RPMI8226 (cell line): ENCODE measurements around the gene NUDT19.
"Not testable (repeated sequence)": the region's sequence is repeated elsewhere in the genome, so short reads cannot be mapped to it uniquely, and the experiment has no call there.

Experiments
- DNase-seq: peaks from one replicate; pipeline ENCODE4 v3.0.0-alpha.2; 2015

The NUDT19 gene

DNA sequence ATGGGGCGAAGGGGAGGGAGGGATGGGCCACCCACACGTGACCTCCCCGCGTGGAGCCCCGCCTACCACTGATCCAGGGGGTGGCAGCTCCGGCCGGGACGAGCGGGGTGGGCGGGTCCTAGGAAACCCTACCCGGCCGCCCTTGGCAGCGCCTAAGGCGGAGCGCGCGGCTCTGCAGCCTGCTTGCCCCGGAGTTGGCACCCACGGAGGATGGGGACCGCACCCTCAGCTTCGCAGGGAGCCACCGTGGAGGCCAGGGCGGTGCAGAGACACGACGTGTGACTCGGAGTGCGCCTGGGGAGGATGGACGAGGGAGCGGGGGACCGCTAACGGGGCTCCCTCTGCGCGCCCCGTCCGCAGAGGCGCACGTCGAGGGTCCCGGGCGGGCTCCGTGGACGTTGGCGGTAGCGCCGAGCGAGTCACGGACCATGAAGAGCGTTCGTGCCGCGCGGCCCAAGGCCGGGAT lies 15.9 kb upstream of the NUDT19 start, which contains the start of gene RGS9BP:
Gene RGS9BP (plus strand): TSS at position 129 of the 466 bp plus-strand sequence. CDS start 416 bp downstream, outside the sequence.
- peak; percentile 70 for DNase-seq

DNA sequence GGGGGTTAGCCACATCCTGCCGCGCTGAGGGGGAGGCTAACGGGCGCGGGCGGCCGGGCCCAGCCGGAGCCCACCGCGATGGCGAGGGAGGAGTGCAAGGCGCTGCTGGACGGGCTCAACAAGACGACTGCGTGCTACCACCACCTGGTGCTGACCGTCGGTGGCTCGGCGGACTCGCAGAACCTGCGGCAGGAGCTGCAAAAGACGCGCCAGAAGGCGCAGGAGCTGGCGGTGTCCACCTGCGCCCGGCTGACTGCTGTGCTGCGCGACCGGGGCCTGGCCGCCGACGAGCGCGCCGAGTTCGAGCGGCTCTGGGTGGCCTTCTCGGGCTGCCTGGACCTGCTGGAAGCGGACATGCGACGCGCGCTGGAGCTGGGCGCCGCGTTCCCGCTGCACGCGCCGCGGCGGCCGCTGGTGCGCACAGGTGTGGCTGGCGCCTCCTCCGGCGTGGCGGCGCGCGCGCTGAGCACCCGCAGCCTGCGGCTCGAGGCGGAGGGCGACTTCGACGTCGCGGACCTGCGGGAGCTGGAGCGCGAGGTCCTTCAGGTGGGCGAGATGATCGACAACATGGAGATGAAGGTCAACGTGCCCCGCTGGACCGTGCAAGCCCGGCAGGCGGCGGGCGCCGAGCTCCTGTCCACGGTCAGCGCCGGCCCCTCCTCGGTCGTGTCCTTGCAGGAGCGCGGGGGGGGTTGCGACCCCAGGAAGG lies 15.3 kb upstream of the NUDT19 start:
- DNase-seq: no peak

DNA sequence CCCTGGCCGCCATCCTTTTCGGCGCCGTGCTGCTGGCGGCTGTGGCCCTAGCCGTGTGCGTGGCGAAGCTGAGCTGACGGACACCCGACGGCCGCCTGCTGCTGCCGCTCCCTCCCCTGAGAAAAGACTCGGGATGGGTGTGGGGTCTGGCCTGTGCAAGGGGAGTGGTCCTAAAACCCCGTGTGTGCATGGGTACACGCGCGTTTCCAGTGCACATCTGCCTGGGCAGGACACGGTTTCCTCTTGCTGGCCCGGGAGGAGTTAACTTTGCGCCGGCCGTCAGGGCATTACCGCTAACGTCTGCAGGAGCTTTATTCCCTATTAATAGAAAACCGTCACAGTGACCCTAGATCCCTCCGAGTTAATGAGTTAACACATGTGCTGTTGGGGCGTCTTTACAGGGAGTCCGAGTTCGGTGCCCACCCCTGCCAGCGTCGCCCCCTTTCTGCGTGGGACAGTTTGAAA lies 14.7 kb upstream of the NUDT19 start:
- DNase-seq: no peak

DNA sequence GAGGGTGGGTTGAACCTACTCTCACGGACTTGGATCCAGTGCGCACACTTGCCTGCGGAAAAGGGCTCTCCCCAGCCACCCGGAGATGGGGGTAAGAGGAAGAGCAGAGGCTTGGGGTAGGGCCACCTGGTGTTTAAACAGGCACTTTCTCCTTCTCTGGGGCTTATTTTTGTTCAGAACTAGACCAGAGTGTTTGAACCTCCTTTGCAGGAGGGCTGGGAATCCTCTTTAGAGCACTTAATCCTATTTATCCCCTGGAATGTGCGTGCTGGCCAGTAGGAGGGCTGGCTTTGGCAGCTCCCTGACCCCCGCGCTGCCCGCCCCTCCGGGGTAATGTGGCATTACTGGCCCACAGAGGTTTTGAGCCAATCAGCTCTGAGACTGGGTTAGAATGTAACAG lies 14.0 kb upstream of the NUDT19 start:
- DNase-seq: no peak

DNA sequence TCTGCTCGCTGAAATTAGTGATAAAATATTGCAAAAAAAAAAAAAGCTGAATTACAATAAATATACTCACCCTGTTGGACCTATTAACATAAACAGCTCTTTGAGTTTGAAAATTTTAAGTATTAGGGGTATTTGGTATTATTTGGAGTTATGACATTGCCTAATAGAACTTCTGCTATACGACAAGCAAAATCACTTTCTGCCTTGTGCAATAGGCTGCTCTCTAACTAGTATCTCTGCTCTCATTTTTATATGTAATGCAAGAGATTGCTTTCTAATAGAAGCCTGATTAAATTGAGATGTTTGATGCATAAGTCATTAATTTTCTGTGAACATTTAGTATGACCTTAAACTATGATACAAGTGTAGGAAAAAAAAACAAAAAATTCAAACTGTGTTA lies 10.6 kb upstream of the NUDT19 start:
- no peak for DNase-seq

DNA sequence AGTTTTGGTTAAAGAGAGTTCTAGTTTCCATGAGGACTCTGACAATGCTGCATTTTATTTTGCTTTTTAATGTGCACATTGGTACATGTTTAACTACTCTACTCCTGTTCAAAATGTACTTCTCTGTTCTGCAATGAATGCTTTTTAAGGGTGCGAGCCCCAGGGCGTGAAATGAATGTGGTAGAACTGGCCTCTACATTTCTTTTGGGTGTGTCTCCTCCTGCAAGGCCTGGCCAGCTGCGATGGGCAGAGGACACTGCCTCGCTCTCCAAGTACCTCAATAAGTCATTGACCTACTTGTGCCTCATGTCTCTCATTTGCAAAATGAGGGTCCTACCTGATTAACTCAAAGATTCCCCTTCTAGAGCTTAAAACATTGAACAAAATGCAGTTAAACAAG lies 9.3 kb upstream of the NUDT19 start:
- DNase-seq: no peak

DNA sequence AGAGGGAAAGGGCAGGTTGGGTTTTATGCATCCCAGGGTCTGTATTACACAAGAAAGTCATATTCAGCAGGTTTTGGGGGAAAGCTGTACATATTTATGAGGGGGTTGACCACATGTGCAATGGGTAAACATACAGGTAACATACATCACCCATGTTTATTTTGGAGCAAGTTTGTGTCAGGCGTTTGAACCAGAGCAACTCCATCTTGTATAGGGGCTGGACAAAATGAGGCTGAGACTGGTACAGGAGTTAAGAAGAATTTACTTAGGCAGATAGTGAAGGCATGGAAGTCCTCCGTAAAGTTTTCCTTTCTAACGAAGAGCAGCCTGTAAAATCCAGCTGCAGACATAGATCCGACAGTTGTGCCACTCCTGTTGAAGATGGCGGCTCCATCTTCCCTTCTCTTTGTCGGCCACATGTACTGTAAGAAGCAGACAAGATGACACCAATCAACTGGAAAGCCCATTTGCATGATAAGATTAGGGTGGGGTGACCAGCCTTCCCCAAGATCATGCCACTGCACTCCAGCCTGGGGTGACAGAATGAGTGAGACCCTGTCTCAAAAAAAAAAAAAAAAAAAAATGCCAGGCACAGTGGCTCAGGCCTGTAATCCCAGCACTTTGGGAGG lies 4.7 kb upstream of the NUDT19 start:
- no peak for DNase-seq

DNA sequence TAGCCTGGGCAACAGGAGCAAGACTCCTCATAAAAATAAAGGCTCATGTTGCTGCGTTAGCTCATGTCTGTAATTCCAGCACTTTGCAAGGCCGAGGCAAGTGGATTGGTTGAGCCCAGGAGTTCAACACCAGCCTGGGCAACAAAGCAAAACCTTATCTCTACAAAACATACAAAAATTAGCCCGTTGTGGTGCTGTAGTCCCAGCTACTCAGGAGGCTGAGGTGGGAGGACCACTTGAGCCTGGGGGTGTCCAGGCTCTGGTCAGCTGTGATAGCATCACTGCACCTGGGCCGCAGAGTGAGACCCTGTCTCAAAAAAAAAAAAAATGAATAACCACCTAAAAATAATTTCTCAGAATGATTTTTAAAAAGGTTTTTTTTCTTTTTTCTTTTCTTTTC lies 3.9 kb upstream of the NUDT19 start:
- no peak for DNase-seq

DNA sequence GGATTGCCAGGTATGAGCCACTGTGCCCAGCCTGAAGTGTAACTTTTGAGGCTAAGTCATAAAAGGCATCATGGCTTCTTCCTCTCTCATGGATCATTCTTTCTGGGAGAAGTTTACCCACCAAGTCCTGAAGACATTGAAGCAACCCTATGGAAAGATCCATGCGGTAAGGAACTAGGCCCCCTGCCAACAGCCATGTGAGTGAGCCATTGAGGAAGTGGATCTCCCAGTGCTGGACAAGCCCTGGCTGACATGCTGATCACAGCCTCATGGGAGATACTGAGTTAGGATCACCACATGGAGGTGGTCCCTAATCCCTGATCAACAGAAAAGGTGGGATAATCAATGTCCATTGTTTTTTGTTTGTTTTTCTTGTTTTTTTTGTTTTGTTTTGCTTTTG lies 3.3 kb upstream of the NUDT19 start:
- DNase-seq: no peak

DNA sequence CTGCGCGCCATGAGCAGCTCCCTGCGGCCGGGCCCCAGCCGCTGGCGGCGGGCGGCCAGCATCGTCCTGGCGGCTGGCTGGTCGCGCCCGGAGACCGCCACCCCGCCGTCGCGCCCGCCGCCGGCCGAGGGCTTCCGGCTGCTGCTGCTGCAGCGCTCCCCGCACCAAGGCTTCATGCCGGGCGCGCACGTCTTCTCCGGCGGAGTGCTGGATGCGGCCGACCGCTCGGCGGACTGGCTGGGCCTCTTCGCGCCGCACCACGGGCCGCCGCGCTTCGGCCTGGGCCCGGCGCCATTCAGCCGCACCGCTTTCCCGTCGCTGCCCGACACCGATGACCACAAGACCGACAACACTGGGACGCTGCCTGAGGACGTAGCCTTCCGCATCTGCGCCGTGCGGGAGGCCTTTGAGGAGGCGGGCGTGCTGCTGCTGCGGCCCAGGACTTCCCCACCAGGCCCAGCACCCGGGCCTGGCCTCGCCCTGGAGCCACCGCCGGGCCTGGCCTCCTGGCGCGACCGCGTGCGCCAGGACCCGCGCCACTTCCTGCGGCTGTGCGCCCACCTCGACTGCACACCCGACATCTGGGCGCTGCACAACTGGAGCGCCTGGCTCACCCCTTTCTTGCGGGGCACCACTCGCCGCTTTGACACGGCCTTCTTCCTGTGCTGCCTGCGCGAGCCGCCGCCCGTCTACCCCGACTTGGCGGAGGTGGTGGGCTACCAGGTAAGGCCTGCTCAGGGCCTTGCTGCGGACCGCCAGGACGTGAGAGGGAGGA lies 518 bp downstream of the NUDT19 start:
- DNase-seq: peak; percentile 61

DNA sequence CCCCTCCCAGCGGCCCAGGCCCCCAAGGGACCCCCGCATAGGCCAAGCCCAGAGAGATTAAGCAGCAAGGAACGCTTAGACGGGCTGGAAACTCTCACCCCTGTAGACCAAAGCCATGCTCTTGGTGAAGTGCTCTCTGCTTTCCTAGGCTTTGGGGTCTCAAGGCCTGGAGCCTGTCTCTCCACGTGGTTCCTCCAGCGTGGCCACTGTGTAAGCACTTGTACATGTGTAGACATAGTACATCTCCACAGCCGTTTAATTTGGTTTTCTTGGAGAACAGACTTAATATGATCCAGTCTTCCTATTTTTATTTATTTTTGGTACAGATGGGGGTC lies 1.1 kb downstream of the NUDT19 start:
- DNase-seq: peak; percentile 4

DNA sequence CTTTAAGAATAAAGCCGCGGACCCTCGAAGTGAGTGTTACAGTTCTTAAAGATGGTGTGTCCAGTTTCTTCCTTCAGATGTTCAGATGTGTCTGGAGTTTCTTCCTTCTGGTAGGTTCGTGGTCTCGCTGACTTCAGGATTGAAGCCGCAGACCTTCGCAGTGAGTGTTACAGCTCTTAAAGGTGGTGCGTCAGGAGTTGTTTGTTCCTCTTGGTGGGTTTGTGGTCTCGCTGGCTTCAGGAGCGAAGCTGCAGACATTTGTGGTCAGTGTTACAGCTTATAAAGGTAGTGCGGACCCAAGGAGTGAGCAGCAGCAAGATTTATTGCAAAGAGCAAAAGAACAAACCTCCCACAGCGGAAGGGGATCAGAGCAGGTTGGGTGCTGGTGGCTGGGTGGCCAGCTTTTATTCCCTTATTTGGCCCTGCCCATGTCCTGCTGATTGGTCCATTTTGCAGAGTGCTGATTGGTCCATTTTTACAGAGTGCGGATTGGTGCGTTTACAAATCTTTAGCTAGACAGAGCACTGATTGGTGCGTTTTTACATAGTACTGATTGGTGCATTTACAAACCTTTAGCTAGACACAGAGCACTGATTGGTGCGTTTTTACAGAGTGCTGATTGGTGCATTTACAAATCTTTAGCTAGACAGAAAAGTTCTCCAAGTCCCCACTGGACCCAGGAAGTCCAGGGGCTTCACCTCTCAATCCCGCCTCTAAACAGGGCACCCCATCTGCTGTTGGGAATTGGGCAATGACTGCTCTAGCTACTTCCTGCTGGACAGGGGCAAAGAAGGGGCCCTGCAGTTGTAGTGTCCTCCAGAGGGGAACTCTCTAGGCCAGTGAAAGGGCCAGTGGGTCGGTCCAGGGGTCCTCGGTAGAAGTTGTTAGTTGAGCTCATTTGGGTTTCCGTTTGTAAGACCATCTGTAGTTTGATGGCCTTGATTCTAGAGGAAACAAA lies 1.8 kb downstream of the NUDT19 start:
- not testable (repeated sequence) for DNase-seq

DNA sequence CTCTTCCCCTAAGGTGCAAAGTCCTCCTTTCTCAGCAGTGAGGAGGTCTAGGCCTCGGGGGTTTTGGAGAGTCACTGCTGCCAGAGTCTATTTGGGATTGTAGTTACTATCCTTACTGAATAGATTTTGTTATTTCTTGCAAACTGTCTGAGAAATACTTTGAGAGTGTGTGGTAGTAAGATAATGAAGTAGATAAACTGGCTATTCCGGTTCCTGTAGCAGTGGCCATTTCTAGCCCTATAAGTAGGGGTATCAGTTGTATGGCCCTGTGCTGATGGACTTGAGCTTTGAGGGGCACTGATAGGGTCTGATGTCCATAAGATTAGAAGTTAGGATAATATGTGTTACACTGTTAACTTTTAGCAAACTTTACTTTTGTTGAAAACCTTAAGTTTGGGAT lies 2.7 kb downstream of the NUDT19 start:
- DNase-seq: not testable (repeated sequence)

DNA sequence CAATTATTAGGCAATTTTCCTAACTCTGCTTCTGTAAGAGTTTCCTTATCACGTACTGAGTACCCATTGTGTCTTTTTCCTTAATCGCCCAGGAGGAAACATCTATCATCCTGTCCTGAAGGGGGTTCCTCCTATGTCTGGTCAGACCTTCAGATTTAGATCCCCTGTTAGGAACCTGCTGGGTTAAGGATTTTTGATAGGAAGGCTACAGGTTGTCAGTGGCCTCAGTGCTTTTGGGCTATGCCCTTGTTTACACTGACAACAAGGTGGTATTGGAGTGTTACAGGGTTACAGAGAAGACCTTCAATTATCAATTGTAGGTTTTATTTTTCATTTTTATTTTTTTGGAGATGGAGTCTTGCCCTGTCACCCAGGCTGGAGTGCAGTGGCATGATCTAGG lies 3.2 kb downstream of the NUDT19 start:
- not testable (repeated sequence) for DNase-seq

DNA sequence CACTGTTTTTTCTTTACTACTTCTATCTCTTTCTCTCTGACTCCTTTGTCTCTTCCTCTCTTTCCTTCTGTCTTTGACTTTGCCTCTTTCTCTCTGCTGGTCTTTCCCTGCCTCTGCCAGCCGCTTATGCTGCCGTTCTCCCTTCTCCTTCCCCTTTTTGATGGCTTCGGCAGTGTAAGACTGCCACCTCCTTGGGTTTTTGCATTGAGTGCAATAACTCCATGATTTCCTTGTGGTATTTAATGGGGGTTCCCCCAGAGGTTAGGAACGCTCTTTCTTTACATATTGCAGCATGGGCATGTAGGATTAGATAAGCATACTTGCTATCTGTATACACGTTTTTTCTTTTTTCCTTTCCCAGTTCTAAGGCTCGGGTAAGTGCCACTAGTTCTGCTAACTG lies 3.9 kb downstream of the NUDT19 start:
- not testable (repeated sequence) for DNase-seq

DNA sequence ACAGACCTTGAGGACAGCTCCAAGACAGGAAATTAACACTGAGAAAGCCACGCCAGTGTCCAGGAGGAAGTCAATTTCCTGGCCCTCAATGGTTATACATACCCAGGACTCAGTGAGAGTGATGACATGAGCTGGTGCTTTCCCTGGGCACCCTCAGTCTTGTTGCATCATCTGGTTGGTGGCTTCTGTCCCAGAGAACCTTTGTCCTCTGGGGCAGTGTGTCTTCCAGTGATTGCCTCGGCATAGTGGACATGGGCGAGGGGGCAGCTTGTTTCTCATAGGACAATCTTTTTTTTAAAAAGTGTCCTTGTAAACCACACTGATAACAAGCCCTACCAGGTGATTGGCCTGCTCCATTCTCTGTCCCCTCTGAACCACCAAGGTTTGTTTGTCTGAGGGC lies 5.2 kb downstream of the NUDT19 start:
- not testable (repeated sequence) for DNase-seq

DNA sequence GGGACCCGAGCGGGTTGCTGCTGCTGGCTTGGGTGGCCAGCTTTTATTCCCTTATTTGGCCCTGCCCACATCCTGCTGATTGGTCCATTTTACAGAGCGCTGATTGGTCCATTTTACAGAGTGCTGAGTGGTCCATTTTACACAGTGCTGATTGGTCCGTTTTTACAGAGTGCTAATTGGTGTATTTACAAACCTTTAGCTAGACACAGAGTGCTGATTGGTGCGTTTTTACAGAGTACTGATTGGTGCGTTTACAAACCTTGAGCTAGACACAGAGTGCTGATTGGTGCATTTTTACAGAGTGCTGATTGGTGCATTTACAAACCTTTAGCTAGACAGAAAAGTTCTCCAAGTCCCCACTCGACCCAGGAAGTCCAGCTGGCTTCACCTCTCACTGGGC lies 8.5 kb downstream of the NUDT19 start:
- not testable (repeated sequence) for DNase-seq

DNA sequence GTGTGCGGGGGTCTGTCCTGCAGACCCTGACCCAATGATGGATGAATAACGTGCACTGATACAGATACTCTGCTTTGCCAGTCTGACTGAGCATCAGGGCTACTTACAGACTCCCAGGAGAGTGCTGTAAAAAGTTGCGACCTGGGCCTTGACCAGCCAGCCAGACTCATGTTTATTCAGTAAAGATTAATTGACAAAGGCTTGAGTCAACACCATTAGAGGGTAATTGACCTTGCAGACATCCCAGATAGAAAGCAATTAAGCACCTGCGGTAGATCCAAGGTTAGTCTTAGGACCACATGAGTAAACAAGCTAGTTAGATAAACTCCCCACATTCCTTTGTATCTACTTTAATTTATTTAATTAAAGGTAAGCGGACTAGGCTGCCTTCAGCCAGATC lies 10.4 kb downstream of the NUDT19 start:
- no peak for DNase-seq

DNA sequence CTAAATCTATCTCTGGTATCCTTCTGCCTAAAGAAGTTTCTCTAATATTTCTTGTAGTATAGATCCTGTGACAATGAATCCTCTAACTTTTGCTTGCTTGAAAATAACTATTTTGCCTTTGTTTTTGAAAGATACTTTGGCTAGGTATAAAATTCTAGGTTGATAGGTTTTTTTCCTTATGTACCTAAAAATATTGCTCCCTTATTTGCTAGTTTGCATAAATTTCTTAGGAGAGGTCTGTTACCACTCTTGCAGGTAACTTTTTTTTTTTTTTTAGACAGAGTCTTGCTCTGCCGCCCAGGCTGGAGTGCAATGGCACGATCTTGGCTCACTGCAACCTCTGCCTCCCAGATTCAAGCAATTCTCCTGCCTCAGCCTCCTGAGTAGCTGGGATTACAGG lies 12.4 kb downstream of the NUDT19 start:
- not testable (repeated sequence) for DNase-seq

DNA sequence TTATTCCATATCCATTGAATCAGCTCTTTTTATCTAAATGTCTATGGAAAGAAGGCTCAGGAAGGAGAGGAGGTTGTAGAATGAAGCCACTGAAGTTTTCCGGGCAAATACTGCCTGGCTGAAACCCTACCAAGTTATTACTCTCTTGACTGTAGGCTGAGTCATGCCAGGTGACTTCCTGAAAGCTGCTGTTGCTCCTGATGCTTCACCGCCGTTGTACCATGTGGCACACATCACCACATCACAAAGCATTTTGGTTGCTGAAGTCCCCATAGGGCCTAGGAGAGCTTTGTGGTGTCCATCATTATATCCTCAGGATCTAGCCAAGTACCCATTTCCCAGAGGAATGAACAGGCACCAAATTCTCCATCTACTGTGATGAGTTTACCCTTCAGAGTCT lies 16.8 kb downstream of the NUDT19 start:
- DNase-seq: no peak

DNA sequence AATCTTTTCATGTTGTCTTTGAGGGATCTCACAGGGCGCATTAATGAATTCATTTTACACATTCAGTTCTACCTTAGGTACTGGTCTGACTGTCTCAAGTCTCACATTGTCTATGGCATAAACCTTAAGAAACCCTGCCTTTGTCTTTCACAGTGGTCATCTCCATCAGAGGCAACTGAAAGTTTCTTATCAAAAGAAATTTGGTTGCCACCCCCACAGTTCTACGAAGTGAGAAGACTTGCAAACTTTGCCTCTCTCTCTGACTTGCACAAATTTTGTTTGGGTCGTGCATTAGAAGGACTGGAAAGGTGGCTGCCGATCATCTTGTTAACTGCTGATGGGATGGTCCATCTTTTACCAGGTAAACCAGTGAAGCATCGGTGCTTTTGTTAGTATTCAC lies 17.4 kb downstream of the NUDT19 start:
- DNase-seq: no peak

DNA sequence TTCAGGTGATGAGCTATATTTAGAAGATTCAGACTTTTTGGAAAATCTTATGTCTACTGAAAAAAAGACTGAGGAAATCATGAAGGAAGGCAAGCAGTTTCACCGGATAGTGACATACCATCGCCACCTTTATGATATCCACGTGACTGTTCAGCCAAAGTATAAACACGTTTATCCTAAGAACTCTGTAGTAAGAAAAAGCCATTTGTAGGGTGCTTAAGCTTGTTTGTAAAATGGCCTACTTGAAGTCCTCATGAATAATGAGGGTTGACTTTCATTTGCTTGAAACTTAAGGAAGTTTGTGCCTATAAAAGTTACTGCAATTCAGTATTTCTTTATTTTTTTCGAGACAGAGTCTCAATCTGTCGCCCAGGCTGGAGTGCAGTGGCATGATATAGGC lies 20.1 kb downstream of the NUDT19 start:
- no peak for DNase-seq

DNA sequence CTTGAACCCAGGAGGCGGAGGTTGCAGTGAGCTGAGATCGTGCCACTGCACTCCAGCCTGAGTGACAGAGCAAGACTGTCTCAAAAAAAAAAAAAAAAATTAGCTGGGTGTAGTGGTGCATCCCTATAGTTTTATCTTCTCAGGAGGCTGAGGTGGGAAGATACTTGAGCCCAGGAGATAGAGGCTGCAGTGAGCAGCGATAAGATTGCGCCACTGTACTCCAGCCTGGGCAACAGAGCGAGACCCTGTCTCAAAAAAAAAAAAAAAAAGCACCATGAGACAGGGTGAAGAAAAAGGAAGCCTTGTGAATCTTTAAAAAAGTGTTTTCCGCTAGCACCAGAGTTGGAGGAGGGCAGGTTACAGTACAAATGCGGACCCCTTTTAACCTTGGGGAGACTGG lies 24.6 kb downstream of the NUDT19 start:
- DNase-seq: not testable (repeated sequence)
